Neural progenitor cell (in vitro differentiated cells): Measurements from ENCODE around the gene CCNY. TPM values are rescaled to one million over a fixed set of nuclear protein-coding genes. Genes with fewer than 3 reads are reported as not detected.

ENCODE experiments used
- DNase-seq: peaks from one replicate; pipeline ENCODE4 v3.0.0-alpha.2; 2016; ENCODE audit warnings: low spot score
- H2AFZ ChIP-seq: fragments of 200-600 bp; sonication (generic); replicated peaks from 2 replicates; pipeline ENCODE4 v1.6.1; 2016; ENCODE audit warnings: antibody characterized with exemption
- H3F3A ChIP-seq: fragments of 200-600 bp; sonication (generic); 2 replicates; pipeline ENCODE4 v1.6.1; 2016; ENCODE audit warnings: antibody characterized with exemption, low read depth
- H3K27ac ChIP-seq: fragments of 200-600 bp; sonication (generic); 2 replicates; pipeline ENCODE4 v1.5.1; 2016; ENCODE audit warnings: mild to moderate bottlenecking
- H3K27me3 ChIP-seq: fragments of 200-600 bp; sonication (generic); 2 replicates; pipeline ENCODE4 v1.6.1; 2016; ENCODE audit warnings: mild to moderate bottlenecking, moderate library complexity
- H3K36me3 ChIP-seq: fragments of 200-600 bp; sonication (generic); 2 replicates; pipeline ENCODE4 v1.5.1; 2016
- H3K4me1 ChIP-seq: fragments of 200-600 bp; sonication (generic); 2 replicates; pipeline ENCODE4 v1.6.1; 2016; ENCODE audit warnings: mixed run types
- H3K4me2 ChIP-seq: fragments of 200-600 bp; sonication (generic); 2 replicates; pipeline ENCODE4 v1.6.1; 2016
- H3K4me3 ChIP-seq: fragments of 200-600 bp; sonication (generic); 2 replicates; pipeline ENCODE4 v1.5.1; 2016
- H3K79me2 ChIP-seq: fragments of 200-600 bp; sonication (generic); 2 replicates; pipeline ENCODE4 v1.6.1; 2016; ENCODE audit warnings: low read depth
- H3K9ac ChIP-seq: fragments of 200-600 bp; sonication (generic); 2 replicates; pipeline ENCODE4 v1.6.1; 2016
- H3K9me3 ChIP-seq: fragments of 200-600 bp; sonication (generic); 2 replicates; pipeline ENCODE4 v1.5.1; 2016; ENCODE audit warnings: low read depth
- H4K20me1 ChIP-seq: fragments of 200-600 bp; sonication (generic); 2 replicates; pipeline ENCODE4 v1.6.1; 2016; ENCODE audit warnings: low read depth
- H3K27ac Mint-ChIP-seq: 3 replicates; pipeline ENCODE4 v1.8.0; 2021; ENCODE audit warnings: mixed read lengths
- H3K27me3 Mint-ChIP-seq: 2 replicates; pipeline ENCODE4 v1.8.0; 2022; ENCODE audit warnings: low read depth, mild to moderate bottlenecking, inconsistent platforms, moderate library complexity, mixed read lengths; ENCODE audit not compliant: insufficient read depth
- H3K36me3 Mint-ChIP-seq: 3 replicates; pipeline ENCODE4 v1.8.0; 2021; ENCODE audit warnings: mixed read lengths
- H3K4me1 Mint-ChIP-seq: 3 replicates; pipeline ENCODE4 v1.8.0; 2021; ENCODE audit warnings: mixed read lengths
- H3K4me3 Mint-ChIP-seq: 3 replicates; pipeline ENCODE4 v1.8.0; 2021; ENCODE audit warnings: mild to moderate bottlenecking, moderate library complexity, mixed read lengths
- H3K9me3 Mint-ChIP-seq: 3 replicates; pipeline ENCODE4 v1.8.0; 2020; ENCODE audit warnings: mixed read lengths
- CTCF ChIP-seq: fragments of 200-600 bp; sonication (generic); IDR thresholded peaks from 2 replicates; pipeline ENCODE4 v1.5.1; 2017; ENCODE audit warnings: antibody characterized with exemption, mild to moderate bottlenecking
- EZH2 ChIP-seq: fragments of 200-600 bp; sonication (generic); IDR thresholded peaks from 2 replicates; pipeline ENCODE4 v1.6.1; 2017; ENCODE audit warnings: antibody characterized with exemption, mild to moderate bottlenecking, moderate library complexity
- EZH2phosphoT487 ChIP-seq: fragments of 200-600 bp; sonication (generic); IDR thresholded peaks from 2 replicates; pipeline ENCODE4 v1.6.1; 2017; ENCODE audit warnings: antibody characterized with exemption
- total RNA-seq: library from RNA; depleted of rRNA; stranded (reverse); fragments of >200 nt; gene quantifications from 2 replicates; pipeline ENCODE4 v1.2.3, GENCODE V29; 2015; ENCODE audit warnings: low replicate concordance

The CCNY gene
- total RNA-seq, 1 donor from 2014 or later, result 46.7 TPM

- Mint-ChIP-seq H3K27ac (no peak overlapping the region), H3K4me1 (peaks cover 17% of the 10 kb centered on the region), H3K27me3 (no peaks in the 10 kb centered on the region), H3K36me3 (peaks cover 15% of the 10 kb centered on the region), H3K9me3 (no peaks in the 10 kb centered on the region), H3K4me3 (no peak overlapping the region)
- Histone ChIP-seq H3K4me3 (no peak overlapping the region), H3K9ac (no peak overlapping the region), H3K79me2 (no peaks in the 10 kb centered on the region), H3K36me3 (no peaks in the 10 kb centered on the region), H3K4me2 (no peak overlapping the region), H3K4me1 (peaks cover 3% of the 10 kb centered on the region), H3K27me3 (no peaks in the 10 kb centered on the region), H3K27ac (no peak overlapping the region), H3K9me3 (no peaks in the 10 kb centered on the region), H4K20me1 (peaks cover 3% of the 10 kb centered on the region), H3F3A (no peaks in the 10 kb centered on the region), H2AFZ (no peak overlapping the region)
- TF ChIP-seq EZH2 (no peak), EZH2phosphoT487 (no peak), CTCF (no peak)
- no peak for DNase-seq
These were observed 226.1 kb downstream of the CCNY start for GRCh38 chr10:35562427-35562826.

DNA sequence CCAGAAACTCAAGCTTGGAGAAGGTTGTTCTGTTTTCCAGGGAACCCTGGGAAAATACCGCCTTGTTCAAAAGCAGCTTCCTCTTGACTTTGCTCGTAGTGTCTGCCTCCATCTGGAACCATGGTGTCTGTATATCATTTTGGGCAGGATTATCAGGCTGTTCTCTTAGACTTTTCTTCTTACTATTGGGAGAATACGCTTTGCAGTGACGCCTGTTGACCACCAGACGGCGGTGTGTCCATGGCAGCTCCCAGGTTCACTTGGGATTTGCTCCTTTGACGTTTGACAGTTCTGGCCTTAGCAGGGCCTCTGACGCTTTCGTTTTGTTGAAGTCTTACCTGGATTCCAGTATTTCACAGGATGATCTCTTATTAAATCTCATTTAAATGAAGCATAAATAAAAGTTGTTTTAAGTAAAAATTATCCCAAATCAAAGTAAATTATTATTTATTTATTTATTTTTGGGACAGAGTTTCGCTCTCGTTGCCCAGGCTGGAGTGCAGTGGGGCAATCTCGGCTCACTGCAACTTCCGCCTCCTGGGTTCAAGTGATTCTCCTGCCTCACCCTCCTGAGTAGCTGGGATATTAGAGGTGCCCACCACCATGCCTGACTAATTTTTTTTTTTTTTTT lies 227.1 kb downstream of the CCNY start:
- Histone ChIP-seq H2AFZ (no peak overlapping the region), H3K4me2 (no peak overlapping the region), H3K79me2 (no peaks in the 10 kb centered on the region), H3K4me1 (no peaks in the 10 kb centered on the region), H3K9me3 (no peaks in the 10 kb centered on the region), H3K9ac (no peak overlapping the region), H3K36me3 (no peaks in the 10 kb centered on the region), H4K20me1 (peaks cover 3% of the 10 kb centered on the region), H3K27me3 (no peaks in the 10 kb centered on the region), H3K27ac (no peak overlapping the region), H3F3A (no peaks in the 10 kb centered on the region), H3K4me3 (no peak overlapping the region)
- Mint-ChIP-seq H3K4me1 (peaks cover 9% of the 10 kb centered on the region), H3K4me3 (no peak overlapping the region), H3K27ac (no peak overlapping the region), H3K9me3 (no peaks in the 10 kb centered on the region), H3K36me3 (peaks cover 15% of the 10 kb centered on the region), H3K27me3 (no peaks in the 10 kb centered on the region)
- peak; percentile 76 for DNase-seq
- peak; percentile 100 for TF ChIP-seq CTCF
- no peak for TF ChIP-seq EZH2

DNA sequence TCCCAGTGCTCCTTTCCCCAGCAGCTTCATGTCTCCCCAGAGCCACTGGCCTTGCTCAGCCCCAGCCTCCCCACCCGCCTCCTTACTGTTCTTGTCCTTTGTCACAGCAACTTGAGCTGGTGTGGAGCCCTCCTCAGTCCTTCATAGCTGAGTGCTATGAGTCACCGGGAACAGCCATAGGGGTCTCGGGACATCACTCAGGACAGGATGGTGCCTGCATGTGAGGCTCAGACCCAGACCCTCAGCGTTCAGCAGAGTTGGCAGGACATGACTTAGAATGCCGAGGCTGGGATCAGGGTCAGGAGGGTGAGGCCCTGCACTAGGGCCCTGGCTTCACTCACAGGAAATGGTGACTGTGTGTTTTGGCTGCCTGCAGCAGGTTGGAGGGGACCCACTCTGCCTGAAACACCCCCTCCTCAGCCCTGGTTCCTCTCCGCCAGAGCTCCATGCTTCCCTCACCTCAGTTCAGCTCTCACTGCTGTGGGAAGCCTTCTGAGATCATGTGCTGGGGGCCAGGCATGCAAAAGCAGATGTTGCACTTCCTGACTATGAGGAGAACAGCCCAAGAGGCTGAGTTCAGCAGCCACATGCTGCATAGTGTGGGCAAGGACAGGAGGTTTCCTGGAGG lies 228.1 kb downstream of the CCNY start:
- H3K9me3 Mint-ChIP-seq, result no peaks in the 10 kb centered on the region
- DNase-seq, result no peak
- no peaks in the 10 kb centered on the region for H3K27me3 Mint-ChIP-seq
- peaks cover 2% of the 10 kb centered on the region for H3K4me1 Mint-ChIP-seq
- H3K4me3 ChIP-seq, result no peak overlapping the region
- no peaks in the 10 kb centered on the region for H3K9me3 ChIP-seq
- H3K27ac Mint-ChIP-seq, result no peak overlapping the region
- no peak overlapping the region for H2AFZ ChIP-seq
- H4K20me1 ChIP-seq, result peaks cover 3% of the 10 kb centered on the region
- H3K4me3 Mint-ChIP-seq, result no peak overlapping the region
- no peak overlapping the region for H3K27ac ChIP-seq
- no peaks in the 10 kb centered on the region for H3K4me1 ChIP-seq
- H3K36me3 Mint-ChIP-seq, result peaks cover 11% of the 10 kb centered on the region
- H3K79me2 ChIP-seq, result no peaks in the 10 kb centered on the region
- no peak overlapping the region for H3K9ac ChIP-seq
- TF ChIP-seq EZH2 (no peak), EZH2phosphoT487 (no peak), CTCF (no peak)
- H3K27me3 ChIP-seq, result no peaks in the 10 kb centered on the region
- no peak overlapping the region for H3K4me2 ChIP-seq
- H3F3A ChIP-seq, result no peaks in the 10 kb centered on the region
- H3K36me3 ChIP-seq, result no peaks in the 10 kb centered on the region
